Stimulated activated memory B cell treated with anti-CD40 and anti-IgM and Interleukin-4, amounts not matched to agents 10 μg/mL and 1 μg/mL and 100 μg/mL, for 72 hours (primary cell): ENCODE data around the gene UBE2D3.

Experiments used
- ATAC-seq: fragments of 150-1000 bp; cut with Tn5 transposase; 2 replicates; pipeline ENCODE4 v1.10.0; 2021
- H3K27ac Mint-ChIP-seq: one replicate; pipeline ENCODE4 v1.8.0; 2022; ENCODE audit warnings: mild to moderate bottlenecking, mixed read lengths
- H3K27me3 Mint-ChIP-seq: one replicate; pipeline ENCODE4 v1.8.0; 2022; ENCODE audit warnings: mixed read lengths
- H3K36me3 Mint-ChIP-seq: one replicate; pipeline ENCODE4 v1.8.0; 2022; ENCODE audit warnings: mixed read lengths
- H3K4me1 Mint-ChIP-seq: one replicate; pipeline ENCODE4 v1.8.0; 2022; ENCODE audit warnings: mixed read lengths
- H3K4me3 Mint-ChIP-seq: one replicate; pipeline ENCODE4 v1.8.0; 2022; ENCODE audit warnings: mild to moderate bottlenecking, moderate library complexity, mixed read lengths
- H3K9me3 Mint-ChIP-seq: one replicate; pipeline ENCODE4 v1.8.0; 2022; ENCODE audit warnings: mixed read lengths

The UBE2D3 gene

DNA sequence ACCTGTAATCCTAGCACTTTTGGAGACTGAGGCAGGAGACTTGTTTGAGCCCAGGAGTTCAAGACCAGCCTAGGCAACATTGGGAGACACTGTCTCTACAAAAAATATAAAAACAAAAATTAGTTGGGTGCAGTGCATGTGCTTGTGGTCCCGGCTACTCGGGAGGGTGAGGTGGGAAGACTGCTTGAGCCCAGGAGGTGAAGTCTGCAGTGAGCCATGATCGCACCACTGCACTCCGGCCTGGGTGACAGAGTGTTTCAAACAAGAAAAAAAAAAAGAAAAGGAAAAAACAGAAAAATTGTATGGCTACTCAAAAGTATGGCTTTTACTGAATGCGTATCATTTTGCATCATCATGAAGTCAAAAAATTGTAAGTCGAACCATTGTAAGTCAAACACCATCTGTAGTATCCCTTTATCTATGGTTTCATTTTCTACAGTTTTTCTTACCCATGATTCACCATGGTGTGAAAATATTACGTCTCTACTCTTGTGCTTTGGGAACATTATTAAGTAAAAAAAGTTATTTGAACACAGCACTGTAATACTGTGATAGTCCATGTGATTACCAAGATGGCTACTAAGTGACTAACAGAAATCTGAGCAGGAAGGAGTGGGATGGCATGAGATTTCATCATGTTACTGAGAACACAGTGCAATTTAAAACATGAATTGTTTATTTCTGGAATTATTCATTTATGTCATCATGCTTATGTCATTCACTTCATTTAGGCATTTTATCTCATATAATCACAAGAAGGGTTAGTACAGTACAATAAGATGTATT is 40.1 kb downstream of the UBE2D3 start:
- Mint-ChIP-seq H3K36me3 (peaks cover 10% of the 10 kb centered on the region), H3K4me3 (no peak overlapping the region), H3K27me3 (no peaks in the 10 kb centered on the region), H3K4me1 (peaks cover 12% of the 10 kb centered on the region), H3K27ac (no peak overlapping the region), H3K9me3 (peaks cover 2% of the 10 kb centered on the region)
- ATAC-seq = no peak

DNA sequence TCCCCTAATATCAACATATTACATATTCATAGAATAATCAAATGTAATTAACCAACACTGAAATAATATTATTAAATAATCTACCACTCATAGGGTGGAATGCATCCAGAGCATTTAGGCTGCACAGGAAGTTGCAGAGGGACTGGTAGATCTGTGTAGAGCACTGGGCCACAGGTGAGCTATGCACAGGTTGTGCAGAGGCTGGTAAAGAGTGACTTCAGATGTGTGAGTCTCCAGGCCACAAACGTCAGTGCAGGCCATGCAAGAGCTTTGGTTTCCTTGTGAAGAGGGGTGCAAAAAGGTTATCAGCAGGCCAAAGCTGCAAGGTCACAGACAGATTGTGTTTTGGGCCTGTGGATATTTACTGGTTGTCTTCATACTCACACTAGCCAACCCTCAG is 41.1 kb downstream of the UBE2D3 start:
- Mint-ChIP-seq H3K9me3 (no peaks in the 10 kb centered on the region), H3K36me3 (peaks cover 1% of the 10 kb centered on the region), H3K4me1 (peaks cover 9% of the 10 kb centered on the region), H3K27me3 (no peaks in the 10 kb centered on the region), H3K27ac (no peak overlapping the region), H3K4me3 (no peak overlapping the region)
- no peak for ATAC-seq

DNA sequence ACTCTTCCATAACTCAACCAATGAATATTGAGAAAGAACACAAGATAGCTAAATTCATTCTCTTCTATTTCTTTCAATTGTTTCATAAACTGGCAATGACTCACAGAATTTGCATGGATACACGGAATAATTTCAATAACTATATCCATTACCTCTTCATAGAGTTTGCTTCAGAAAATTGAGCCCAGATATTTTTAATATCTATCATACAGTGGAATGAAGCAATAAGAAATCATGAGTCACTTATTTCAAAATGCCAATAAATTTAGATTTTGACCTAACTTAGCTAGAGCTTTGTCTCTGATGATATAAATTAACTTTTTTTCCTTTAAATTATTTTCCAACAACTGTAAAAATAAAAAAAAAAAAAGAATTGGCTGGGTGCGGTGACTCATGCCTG is 44.3 kb downstream of the UBE2D3 start:
- no peaks in the 10 kb centered on the region for H3K4me1 Mint-ChIP-seq
- H3K27ac Mint-ChIP-seq = no peak overlapping the region
- H3K4me3 Mint-ChIP-seq = no peak overlapping the region
- no peaks in the 10 kb centered on the region for H3K27me3 Mint-ChIP-seq
- H3K9me3 Mint-ChIP-seq = no peaks in the 10 kb centered on the region
- no peak for ATAC-seq
- H3K36me3 Mint-ChIP-seq = no peaks in the 10 kb centered on the region

- ATAC-seq = no peak
- Mint-ChIP-seq H3K27me3 (no peaks in the 10 kb centered on the region), H3K27ac (no peak overlapping the region), H3K9me3 (no peaks in the 10 kb centered on the region), H3K36me3 (no peaks in the 10 kb centered on the region), H3K4me3 (no peak overlapping the region), H3K4me1 (no peaks in the 10 kb centered on the region)
Observed at GRCh38 chr4:102781570-102781969, 45.8 kb downstream of the UBE2D3 start.

- no peak overlapping the region for H3K4me3 Mint-ChIP-seq
- no peaks in the 10 kb centered on the region for H3K4me1 Mint-ChIP-seq
- H3K36me3 Mint-ChIP-seq = no peaks in the 10 kb centered on the region
- ATAC-seq = no peak
- H3K27ac Mint-ChIP-seq = no peak overlapping the region
- no peaks in the 10 kb centered on the region for H3K9me3 Mint-ChIP-seq
- H3K27me3 Mint-ChIP-seq = no peaks in the 10 kb centered on the region
Observed at GRCh38 chr4:102780476-102781144, 46.7 kb downstream of the UBE2D3 start.

GRCh38 chr4:102779204-102779603 is 48.1 kb downstream of the UBE2D3 start:
- Mint-ChIP-seq H3K36me3 (no peaks in the 10 kb centered on the region), H3K4me3 (no peak overlapping the region), H3K9me3 (no peaks in the 10 kb centered on the region), H3K4me1 (no peaks in the 10 kb centered on the region), H3K27me3 (no peaks in the 10 kb centered on the region), H3K27ac (no peak overlapping the region)
- ATAC-seq = no peak

- no peak for ATAC-seq
- H3K27me3 Mint-ChIP-seq = no peaks in the 10 kb centered on the region
- H3K9me3 Mint-ChIP-seq = no peaks in the 10 kb centered on the region
- H3K4me3 Mint-ChIP-seq = no peak overlapping the region
- no peaks in the 10 kb centered on the region for H3K36me3 Mint-ChIP-seq
- H3K4me1 Mint-ChIP-seq = no peaks in the 10 kb centered on the region
- no peak overlapping the region for H3K27ac Mint-ChIP-seq
Observed at GRCh38 chr4:102778720-102779119, 48.6 kb downstream of the UBE2D3 start.

GRCh38 chr4:102775805-102776204 is 51.5 kb downstream of the UBE2D3 start:
- no peaks in the 10 kb centered on the region for H3K27me3 Mint-ChIP-seq
- no peak overlapping the region for H3K27ac Mint-ChIP-seq
- H3K4me3 Mint-ChIP-seq = no peak overlapping the region
- no peaks in the 10 kb centered on the region for H3K4me1 Mint-ChIP-seq
- no peak for ATAC-seq
- no peaks in the 10 kb centered on the region for H3K36me3 Mint-ChIP-seq
- H3K9me3 Mint-ChIP-seq = no peaks in the 10 kb centered on the region

- Mint-ChIP-seq H3K36me3 (no peaks in the 10 kb centered on the region), H3K4me1 (no peaks in the 10 kb centered on the region), H3K9me3 (no peaks in the 10 kb centered on the region), H3K27me3 (no peaks in the 10 kb centered on the region), H3K27ac (no peak overlapping the region), H3K4me3 (no peak overlapping the region)
- ATAC-seq = no peak
Observed at GRCh38 chr4:102774254-102774653, 53.1 kb downstream of the UBE2D3 start.

DNA sequence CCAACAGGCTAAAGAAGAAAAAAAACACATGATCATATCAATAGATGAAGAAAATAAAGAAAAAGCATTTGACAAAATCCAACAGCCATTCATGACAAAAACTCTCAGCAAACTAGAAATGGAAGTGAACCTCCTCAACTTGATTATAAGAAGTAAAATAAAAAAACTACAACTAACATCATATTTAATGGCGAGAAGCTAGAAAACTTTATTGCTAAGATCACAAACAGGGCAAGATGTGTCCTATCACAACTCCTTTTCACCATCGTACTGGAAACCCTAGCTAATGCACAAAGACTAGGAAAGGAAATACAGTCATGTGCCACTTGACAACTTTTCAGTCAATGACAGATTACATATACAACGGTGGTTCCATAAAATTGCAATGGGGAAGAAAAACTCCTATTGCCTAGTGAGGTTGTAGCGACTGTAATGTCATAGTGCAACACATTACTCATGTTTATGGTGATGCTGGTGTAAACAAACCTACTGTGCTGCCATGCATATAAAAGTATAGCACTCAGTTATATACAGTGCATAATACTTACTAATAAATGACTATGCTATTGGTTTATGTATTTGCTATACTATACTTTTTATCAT is 54.5 kb downstream of the UBE2D3 start:
- no peaks in the 10 kb centered on the region for H3K27me3 Mint-ChIP-seq
- H3K9me3 Mint-ChIP-seq = no peaks in the 10 kb centered on the region
- H3K4me1 Mint-ChIP-seq = no peaks in the 10 kb centered on the region
- no peaks in the 10 kb centered on the region for H3K36me3 Mint-ChIP-seq
- no peak overlapping the region for H3K27ac Mint-ChIP-seq
- ATAC-seq = no peak
- no peak overlapping the region for H3K4me3 Mint-ChIP-seq

- H3K27me3 Mint-ChIP-seq = no peaks in the 10 kb centered on the region
- peaks cover 14% of the 10 kb centered on the region for H3K4me1 Mint-ChIP-seq
- no peaks in the 10 kb centered on the region for H3K36me3 Mint-ChIP-seq
- H3K4me3 Mint-ChIP-seq = no peak overlapping the region
- H3K9me3 Mint-ChIP-seq = no peaks in the 10 kb centered on the region
- no peak overlapping the region for H3K27ac Mint-ChIP-seq
- ATAC-seq = no peak
Observed at GRCh38 chr4:102764901-102765300, 62.5 kb downstream of the UBE2D3 start.

DNA sequence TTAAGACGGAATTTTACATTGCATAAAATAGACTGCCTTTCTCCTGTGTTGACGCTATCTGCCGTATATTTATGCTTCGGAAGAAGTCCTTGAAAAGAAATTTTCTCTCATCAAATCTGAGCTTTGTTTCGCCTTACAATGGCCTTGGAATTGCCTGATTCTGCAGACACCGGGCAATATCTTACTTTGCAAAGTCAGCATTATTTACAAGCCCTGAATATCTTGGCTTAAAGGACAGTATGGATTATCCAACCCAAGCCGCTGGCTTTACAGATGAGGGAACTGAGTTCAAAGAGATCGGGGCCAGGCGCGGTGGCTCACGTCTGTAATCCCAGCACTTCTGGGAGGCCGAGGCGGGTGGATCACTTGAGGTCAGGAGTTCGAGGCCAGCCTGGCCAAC is 65.4 kb downstream of the UBE2D3 start:
- Mint-ChIP-seq H3K27ac (peak overlapping the region; percentile 99), H3K36me3 (peaks cover 18% of the 10 kb centered on the region), H3K27me3 (no peaks in the 10 kb centered on the region), H3K4me3 (peak overlapping the region; percentile 93), H3K9me3 (no peaks in the 10 kb centered on the region), H3K4me1 (peaks cover 44% of the 10 kb centered on the region)
- ATAC-seq = no peak

- peak overlapping the region; percentile 99 for H3K27ac Mint-ChIP-seq
- peaks cover 20% of the 10 kb centered on the region for H3K36me3 Mint-ChIP-seq
- H3K4me3 Mint-ChIP-seq = peak overlapping the region; percentile 93
- ATAC-seq = no peak
- H3K4me1 Mint-ChIP-seq = peaks cover 50% of the 10 kb centered on the region
- H3K9me3 Mint-ChIP-seq = no peaks in the 10 kb centered on the region
- H3K27me3 Mint-ChIP-seq = no peaks in the 10 kb centered on the region
Observed at GRCh38 chr4:102761296-102761701, 66.1 kb downstream of the UBE2D3 start.

DNA sequence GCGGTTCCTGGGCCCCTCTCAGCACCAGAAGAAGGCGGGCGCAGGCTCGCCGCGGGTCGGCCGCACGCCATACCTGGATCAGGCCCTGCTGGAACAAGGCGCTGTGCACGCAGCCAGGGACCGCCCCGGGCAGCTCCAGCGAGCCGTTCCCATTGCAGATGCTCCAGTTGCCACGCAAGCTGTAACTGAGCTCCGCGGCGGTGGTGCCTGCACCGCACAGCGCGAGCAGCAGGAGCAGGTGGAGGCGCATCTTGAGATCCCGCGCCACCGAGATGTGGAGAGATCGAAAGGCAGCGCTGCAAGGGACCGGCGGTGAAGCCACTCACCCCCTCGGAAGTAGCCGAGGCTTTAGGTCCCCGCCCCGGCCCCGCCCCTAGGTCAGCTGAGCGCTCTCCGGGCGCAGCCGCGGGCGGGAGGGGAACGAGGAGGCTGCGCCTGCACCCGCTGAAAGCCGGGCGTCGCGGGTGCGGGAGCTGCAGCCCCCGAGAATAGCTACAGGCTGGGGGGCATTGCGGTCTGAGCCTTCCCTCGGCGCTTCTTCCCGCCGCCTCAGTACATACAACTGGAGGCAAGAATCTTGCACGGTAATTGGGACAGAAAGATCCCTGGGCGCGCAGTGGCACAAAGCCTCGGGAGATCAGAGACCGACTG is 66.6 kb downstream of the UBE2D3 start, which contains the start of gene MANBA:
Gene MANBA, minus strand, starts transcription at position 324 of the 651 bp plus-strand sequence. Its CDS starts 74 bp downstream, at position 250.
- peaks cover 55% of the 10 kb centered on the region for H3K4me1 Mint-ChIP-seq

More for the DNA sequence above, 66.6 kb downstream of the UBE2D3 start, which contains the start of gene MANBA:
- ATAC-seq = peak; percentile 93
- no peaks in the 10 kb centered on the region for H3K9me3 Mint-ChIP-seq
- peaks cover 24% of the 10 kb centered on the region for H3K36me3 Mint-ChIP-seq
- H3K27ac Mint-ChIP-seq = peak within 1 kb of the TSS; percentile 99
- no peaks in the 10 kb centered on the region for H3K27me3 Mint-ChIP-seq
- H3K4me3 Mint-ChIP-seq = peak within 1 kb of the TSS; percentile 93
